IMR-90 (cell line): ENCODE data around the gene ERBB4. TPM values are rescaled to one million over a fixed set of nuclear protein-coding genes. Genes with fewer than 3 reads are reported as not detected.

ENCODE experiments used
- ATAC-seq: fragments of 200-7000 bp; cut with Tn5 transposase; 2 replicates; pipeline ENCODE4 v1.9.1; 2020; ENCODE audit warnings: low read depth, mild to moderate bottlenecking, moderate library complexity
- BruUV-seq: library from RNA; stranded (reverse); fragments of 400-500 nt; replicated peaks from 2 replicates; lab custom pipeline; 2021; lab: Mats Ljungman, UMichigan
- CTCF ChIA-PET: fragments of 300-600 bp; formaldehyde crosslinking; extraction: SDS; loops from one replicate; lab custom pipeline; 2021; ENCODE audit warnings: antibody characterized with exemption; lab: Yijun Ruan, JAX
- POLR2A ChIA-PET: fragments of 300-600 bp; sonication (Branson Sonifier 250); formaldehyde crosslinking; loops from one replicate; lab custom pipeline; 2022; ENCODE audit warnings: antibody characterized with exemption; ENCODE audit not compliant: unreplicated experiment; lab: Charles Lee
- DNase-seq: peaks from one replicate; pipeline ENCODE4 v3.0.0; 2013
- H2AFZ ChIP-seq: replicated peaks from 2 replicates; pipeline ENCODE3; 2013; ENCODE audit warnings: low read length, mild to moderate bottlenecking; ENCODE audit not compliant: poor library complexity
- H2AK5ac ChIP-seq: 2 replicates; pipeline ENCODE4 v1.6.1; 2013; ENCODE audit warnings: low read depth, low read length, inconsistent platforms
- H2AK9ac ChIP-seq: replicated peaks from 2 replicates; pipeline ENCODE3; 2013; ENCODE audit warnings: mild to moderate bottlenecking, low read depth, low read length, moderate library complexity; ENCODE audit not compliant: poor library complexity
- H2BK120ac ChIP-seq: 2 replicates; pipeline ENCODE4 v1.6.1; 2013; ENCODE audit warnings: low read depth, low read length, inconsistent platforms
- H2BK15ac ChIP-seq: 3 replicates; pipeline ENCODE4 v1.6.1; 2013; ENCODE audit warnings: low read depth, low read length, inconsistent platforms
- H2BK20ac ChIP-seq: 2 replicates; pipeline ENCODE4 v1.6.1; 2013; ENCODE audit warnings: low read depth, mild to moderate bottlenecking, inconsistent platforms, low read length, moderate library complexity
- H2BK5ac ChIP-seq: 2 replicates; pipeline ENCODE4 v1.6.1; 2013; ENCODE audit warnings: mild to moderate bottlenecking, low read depth, low read length, inconsistent platforms; ENCODE audit not compliant: poor library complexity, severe bottlenecking
- H3K14ac ChIP-seq: replicated peaks from 2 replicates; pipeline ENCODE4 v1.6.1; 2013; ENCODE audit warnings: low read depth, low read length, inconsistent platforms
- H3K18ac ChIP-seq: 2 replicates; pipeline ENCODE4 v1.6.1; 2013; ENCODE audit warnings: low read depth, low read length, control low read depth
- H3K23ac ChIP-seq: 2 replicates; pipeline ENCODE4 v1.6.1; 2013; ENCODE audit warnings: low read depth, low read length, inconsistent platforms
- H3K27ac ChIP-seq: 2 replicates; pipeline ENCODE4 v1.5.1; 2013; ENCODE audit warnings: mild to moderate bottlenecking, control low read depth, low read length; ENCODE audit not compliant: insufficient read depth
- H3K27me3 ChIP-seq: 2 replicates; pipeline ENCODE4 v1.6.1; 2013; ENCODE audit warnings: low read length; ENCODE audit not compliant: control insufficient read depth, insufficient read depth
- H3K36me3 ChIP-seq: 2 replicates; pipeline ENCODE4 v1.6.1; 2013; ENCODE audit warnings: low read length, mixed read lengths; ENCODE audit not compliant: control insufficient read depth, insufficient read depth
- H3K4ac ChIP-seq: 2 replicates; pipeline ENCODE4 v1.6.1; 2013; ENCODE audit warnings: low read depth, low read length, inconsistent platforms
- H3K4me1 ChIP-seq: 2 replicates; pipeline ENCODE4 v1.6.1; 2013; ENCODE audit warnings: low read length, mixed read lengths; ENCODE audit not compliant: control insufficient read depth, insufficient read depth
- H3K4me2 ChIP-seq: 2 replicates; pipeline ENCODE4 v1.6.1; 2013; ENCODE audit warnings: low read depth, mild to moderate bottlenecking, control low read depth, low read length, moderate library complexity
- H3K4me3 ChIP-seq: 2 replicates; pipeline ENCODE4 v1.5.1; 2013; ENCODE audit warnings: low read depth, mild to moderate bottlenecking, control low read depth, low read length, moderate library complexity; ENCODE audit not compliant: insufficient read depth
- H3K56ac ChIP-seq: 2 replicates; pipeline ENCODE4 v1.6.1; 2013; ENCODE audit warnings: low read length, inconsistent platforms; ENCODE audit not compliant: insufficient read depth; ENCODE audit errors: extremely low read depth
- H3K79me1 ChIP-seq, 2 experiments: 2 replicates each; pipeline ENCODE4 v1.6.1; 2013; ENCODE audit warnings: low read length in 2 of 2, inconsistent platforms in 1 of 2, low read depth in 1 of 2
- H3K9ac ChIP-seq: 2 replicates; pipeline ENCODE4 v1.6.1; 2013; ENCODE audit warnings: low read depth, low read length, control low read depth
- H3K9me1 ChIP-seq: 2 replicates; pipeline ENCODE4 v1.6.1; 2013; ENCODE audit warnings: low read length, inconsistent platforms; ENCODE audit not compliant: insufficient read depth
- H3K9me3 ChIP-seq: 2 replicates; pipeline ENCODE4 v1.6.1; 2013; ENCODE audit warnings: low read length; ENCODE audit not compliant: control insufficient read depth, insufficient read depth
- H4K20me1 ChIP-seq: 2 replicates; pipeline ENCODE4 v1.6.1; 2013; ENCODE audit warnings: low read length, inconsistent platforms; ENCODE audit not compliant: insufficient read depth
- H4K5ac ChIP-seq: 2 replicates; pipeline ENCODE4 v1.6.1; 2013; ENCODE audit warnings: mild to moderate bottlenecking, low read depth, low read length, control low read depth
- H4K8ac ChIP-seq, 2 experiments: 2 replicates each; pipeline ENCODE4 v1.6.1; 2013; ENCODE audit warnings: low read depth in 2 of 2, low read length in 2 of 2, control low read depth in 1 of 2, inconsistent platforms in 1 of 2
- H4K91ac ChIP-seq: 2 replicates; pipeline ENCODE4 v1.6.1; 2013; ENCODE audit warnings: low read depth, low read length, inconsistent platforms; ENCODE audit not compliant: insufficient read depth
- BHLHE40 ChIP-seq: fragments of 150-350 bp; IDR thresholded peaks from 2 replicates; pipeline ENCODE4 v1.6.1; 2016; ENCODE audit warnings: mild to moderate bottlenecking, low read depth, low read length
- CEBPB ChIP-seq: IDR thresholded peaks from 2 replicates; pipeline ENCODE4 v1.6.1; 2012; ENCODE audit warnings: low read depth, low read length, improper control_type of control experiment
- CHD1 ChIP-seq: IDR thresholded peaks from 2 replicates; pipeline ENCODE4 v1.6.1; 2012; ENCODE audit warnings: low read depth, low read length, improper control_type of control experiment
- FOS ChIP-seq: fragments of 150-350 bp; IDR thresholded peaks from 2 replicates; pipeline ENCODE4 v1.6.1; 2016; ENCODE audit warnings: low read depth, low read length
- MAFK ChIP-seq: IDR thresholded peaks from 2 replicates; pipeline ENCODE4 v1.6.1; 2012; ENCODE audit warnings: low read depth, low read length, improper control_type of control experiment
- NFE2L2 ChIP-seq: fragments of 150-350 bp; IDR thresholded peaks from 2 replicates; pipeline ENCODE4 v1.6.1; 2016; ENCODE audit warnings: low read depth, mild to moderate bottlenecking, low read length
- POLR2A ChIP-seq: IDR thresholded peaks from 2 replicates; pipeline ENCODE4 v1.6.1; 2012; ENCODE audit warnings: mild to moderate bottlenecking, low read depth, low read length
- RCOR1 ChIP-seq: IDR thresholded peaks from 2 replicates; pipeline ENCODE4 v1.6.1; 2012; ENCODE audit warnings: mild to moderate bottlenecking, low read length, improper control_type of control experiment; ENCODE audit not compliant: insufficient replicate concordance
- RFX5 ChIP-seq: IDR thresholded peaks from 2 replicates; pipeline ENCODE4 v1.8.0; 2012; ENCODE audit warnings: low read depth, mild to moderate bottlenecking, low read length, moderate library complexity
- USF2 ChIP-seq: fragments of 150-350 bp; IDR thresholded peaks from 2 replicates; pipeline ENCODE4 v1.6.1; 2017; ENCODE audit warnings: mild to moderate bottlenecking, antibody characterized with exemption, low read length, low read depth
- dilution Hi-C: fragments of 300-500 bp; cut with HindIII; formaldehyde crosslinking; loops from one replicate; pipeline ENCODE4 v1.14.3; 2018; ENCODE audit warnings: low sequenced_read_pairs; ENCODE audit not compliant: unreplicated experiment
- in situ Hi-C: fragments of 300-500 bp; cut with MboI; formaldehyde crosslinking; loops from 3 replicates; pipeline ENCODE4 v1.14.3; 2019; ENCODE audit warnings: low sequenced_read_pairs, inconsistent platforms, mixed read lengths
- intact Hi-C: fragments of 100-400 bp; cut with micrococcal nuclease; formaldehyde crosslinking; loops from 2 replicates; pipeline ENCODE4 v1.10.0; 2022
- polyA plus RNA-seq, 3 experiments: library from polyadenylated mRNA; depleted of rRNA; stranded (reverse); fragments of >200 nt; gene quantifications; 2 replicates each; pipeline ENCODE4 v1.2.3, GENCODE V29; 2012; ENCODE audit warnings: low replicate concordance in 1 of 3
- total RNA-seq: library from RNA; depleted of rRNA; stranded (reverse); fragments of >200 nt; gene quantifications from 2 replicates; pipeline ENCODE4 v1.2.3, GENCODE V29; 2012
- TF ChIP-seq, protein P1 (sequence below): fragments of 150-350 bp; IDR thresholded peaks from 2 replicates; pipeline ENCODE4 v1.6.1; 2016; ENCODE audit warnings: low read depth, mild to moderate bottlenecking, low read length, moderate library complexity, borderline replicate concordance

The ERBB4 gene
- total and polyA plus RNA-seq, 2 of the 4 experiments (the other 2 are of a cell fraction), result not detected

DNA sequence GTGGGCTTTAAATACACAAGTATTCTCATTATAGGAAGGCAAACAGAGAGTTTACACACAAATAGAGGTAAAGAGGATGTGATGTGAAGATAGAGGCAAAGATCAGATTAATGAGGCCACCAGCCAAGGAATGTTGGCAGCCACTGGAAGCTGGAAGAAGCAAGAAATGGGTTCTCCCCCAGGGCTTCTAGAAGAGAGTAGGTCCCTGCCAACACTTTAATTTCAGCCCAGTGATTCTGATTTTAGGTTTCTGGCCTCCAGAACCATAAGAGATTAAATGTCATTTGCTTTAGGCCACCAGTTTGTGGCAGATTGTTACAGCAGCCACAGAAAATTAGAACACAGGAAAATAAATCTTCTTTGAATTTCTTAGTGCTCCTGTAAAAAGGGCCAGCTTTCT lies 1065.5 kb downstream of the ERBB4 start:
- Histone ChIP-seq H2AK5ac (no peak overlapping the region), H2AFZ (no peak overlapping the region), H4K91ac (no peak overlapping the region), H2BK120ac (no peak overlapping the region), H2BK15ac (no peak overlapping the region), H3K27me3 (no peaks in the 10 kb centered on the region), H3K79me1 (no peaks in the 10 kb centered on the region), H3K18ac (no peak overlapping the region), H3K23ac (no peak overlapping the region), H3K4me1 (no peaks in the 10 kb centered on the region), H4K20me1 (no peaks in the 10 kb centered on the region), H3K56ac (no peak overlapping the region), H3K4ac (no peak overlapping the region), H3K9ac (no peak overlapping the region), H3K9me1 (no peaks in the 10 kb centered on the region), H2AK9ac (no peak overlapping the region), H3K4me3 (no peak overlapping the region), H4K5ac (no peak overlapping the region), H2BK5ac (no peak overlapping the region), H3K9me3 (peaks cover 7% of the 10 kb centered on the region), H2BK20ac (no peak overlapping the region), H4K8ac (no peak overlapping the region), H3K36me3 (no peaks in the 10 kb centered on the region), H3K27ac (no peak overlapping the region), H3K4me2 (no peak overlapping the region), H3K14ac (no peak overlapping the region)
- ATAC-seq (no peak), DNase-seq (no peak)
- TF ChIP-seq BHLHE40, result no peak
- no peak for TF ChIP-seq MAFK
- TF ChIP-seq, protein P1, sequence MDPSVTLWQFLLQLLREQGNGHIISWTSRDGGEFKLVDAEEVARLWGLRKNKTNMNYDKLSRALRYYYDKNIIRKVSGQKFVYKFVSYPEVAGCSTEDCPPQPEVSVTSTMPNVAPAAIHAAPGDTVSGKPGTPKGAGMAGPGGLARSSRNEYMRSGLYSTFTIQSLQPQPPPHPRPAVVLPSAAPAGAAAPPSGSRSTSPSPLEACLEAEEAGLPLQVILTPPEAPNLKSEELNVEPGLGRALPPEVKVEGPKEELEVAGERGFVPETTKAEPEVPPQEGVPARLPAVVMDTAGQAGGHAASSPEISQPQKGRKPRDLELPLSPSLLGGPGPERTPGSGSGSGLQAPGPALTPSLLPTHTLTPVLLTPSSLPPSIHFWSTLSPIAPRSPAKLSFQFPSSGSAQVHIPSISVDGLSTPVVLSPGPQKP, result no peak
- TF ChIP-seq RFX5, result no peak
- no peak for TF ChIP-seq USF2
- no peak for TF ChIP-seq NFE2L2
- TF ChIP-seq RCOR1, result no peak
- TF ChIP-seq POLR2A, result no peak
- no peak for TF ChIP-seq CEBPB
- TF ChIP-seq CHD1, result no peak
- no peak for TF ChIP-seq FOS
- no TSS peak for BruUV-seq
- intact Hi-C loops, result no loop called here
- dilution Hi-C loops, result no loop called here
- ChIA-PET CTCF (no interaction called here), POLR2A (no interaction called here)
- in situ Hi-C loops, result no loop called here
